H1 (cell line): Measurements from ENCODE around the gene NLRP12. TPM values are rescaled to one million over a fixed set of nuclear protein-coding genes. Genes with fewer than 3 reads are reported as not detected.

ENCODE experiments used
- CHD2 ChIP-seq: IDR thresholded peaks from 2 replicates; pipeline ENCODE4 v1.6.1; 2012; ENCODE audit warnings: low read length, improper control_type of control experiment
- CHD7 ChIP-seq: fragments of 300-600 bp; sonication (generic); IDR thresholded peaks from 2 replicates; pipeline ENCODE4 v1.7.1; 2012; ENCODE audit warnings: low read length, moderate library complexity, mild to moderate bottlenecking, inconsistent platforms; ENCODE audit not compliant: insufficient replicate concordance
- EP300 ChIP-seq, 2 experiments: IDR thresholded peaks; 1 replicate in 1 of 2; 2 replicates in 1 of 2; pipeline ENCODE4 v1.6.1; 2011 to 2012; ENCODE audit warnings: low read depth in 2 of 2, low read length in 2 of 2, mild to moderate bottlenecking in 2 of 2, borderline replicate concordance in 1 of 2, inconsistent platforms in 1 of 2, moderate library complexity in 1 of 2
- JUND ChIP-seq: IDR thresholded peaks from 2 replicates; pipeline ENCODE4 v1.6.1; 2011; ENCODE audit warnings: mild to moderate bottlenecking, improper control_type of control experiment, low read length
- RXRA ChIP-seq: IDR thresholded peaks from 2 replicates; pipeline ENCODE4 v1.6.1; 2011; ENCODE audit warnings: low read depth, mild to moderate bottlenecking, low read length, moderate library complexity; ENCODE audit not compliant: insufficient read depth
- SIX5 ChIP-seq: IDR thresholded peaks from 2 replicates; pipeline ENCODE4 v1.6.1; 2011; ENCODE audit warnings: mild to moderate bottlenecking, low read depth, low read length
- SRF ChIP-seq: IDR thresholded peaks from 2 replicates; pipeline ENCODE4 v1.6.1; 2011; ENCODE audit warnings: mild to moderate bottlenecking, low read depth, low read length, moderate library complexity
- SUZ12 ChIP-seq: fragments of 200-600 bp; sonication (generic); IDR thresholded peaks from 2 replicates; pipeline ENCODE4 v1.6.1; 2012; ENCODE audit warnings: mild to moderate bottlenecking, inconsistent platforms, low read length, moderate library complexity, mixed read lengths
- USF2 ChIP-seq: IDR thresholded peaks from 2 replicates; pipeline ENCODE4 v1.6.1; 2011; ENCODE audit warnings: low read length, improper control_type of control experiment
- polyA plus RNA-seq, 7 experiments: library from polyadenylated mRNA; depleted of rRNA in 3 of 7; stranded (reverse) in 5 of 7; unstranded in 2 of 7; fragments of >200 nt in 5 of 7; fragments of 200-250 nt in 2 of 7; gene quantifications; 1 replicate in 5 of 7; 2 replicates in 1 of 7; 4 replicates in 1 of 7; pipeline versions ENCODE4 v1.2.1 to v1.2.3, GENCODE V29; 2011 to 2013; ENCODE audit warnings: missing spikeins in 2 of 7, mixed read lengths in 2 of 7
- total RNA-seq: library from RNA; stranded (reverse); fragmentation: NEBNext Ultra II Directional; extraction: Animal tissue kit (Norgen Biotek cat#: 25700); gene quantifications from 2 replicates; pipeline ENCODE4 v1.2.1, GENCODE V29; 2021

NLRP12 gene
- total and polyA plus RNA-seq, 2 of the 8 experiments (the other 6 are each of a cell fraction or from before 2014, with no cell fraction given), result 1.0 to 1.8 TPM

DNA sequence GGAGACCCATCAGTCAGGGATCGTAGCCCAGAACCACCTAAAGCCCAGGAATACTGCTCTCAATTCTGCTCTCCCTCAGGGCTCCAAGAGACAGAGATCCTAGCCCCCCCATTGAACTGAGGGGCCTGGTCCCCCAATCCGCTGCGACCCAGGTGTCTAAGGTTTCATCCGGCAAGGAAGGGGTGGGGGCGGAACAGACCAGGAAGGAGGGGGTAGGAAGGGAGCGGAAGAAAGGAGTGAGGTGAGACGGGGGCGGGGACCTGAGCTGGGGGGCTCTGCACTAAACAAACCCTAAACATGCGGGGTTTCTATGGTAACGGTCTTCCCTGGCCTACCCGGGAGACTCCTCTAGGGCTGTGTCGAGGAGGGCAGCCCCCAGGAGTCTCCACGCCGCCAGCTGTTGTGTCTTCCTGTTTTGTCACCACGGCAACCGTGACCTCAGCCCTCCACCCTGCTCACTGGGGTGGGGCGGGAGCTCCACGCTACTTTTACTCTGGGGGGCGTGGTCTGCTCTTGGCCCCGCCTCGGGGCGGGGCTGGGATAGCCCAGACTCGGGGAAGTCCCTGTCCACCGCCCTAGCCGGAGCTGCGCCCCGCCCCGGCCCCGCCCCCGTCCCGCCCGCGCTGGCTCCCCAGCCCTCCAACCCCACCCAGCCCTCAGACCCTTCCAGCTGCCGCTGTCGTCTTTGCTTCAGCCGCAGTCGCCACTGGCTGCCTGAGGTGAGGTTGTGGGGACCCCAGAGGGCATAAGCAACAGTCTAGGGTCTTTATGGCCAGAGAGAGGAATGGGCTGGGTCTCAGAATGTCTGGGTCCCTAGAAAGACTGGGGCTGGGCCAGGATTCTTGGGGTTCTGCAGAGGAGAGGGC is 43.3 kb upstream of the NLRP12 start, which contains the start of gene MYADM (continued):
- no peak for TF ChIP-seq CHD7
- TF ChIP-seq EP300 (IDR thresholded peaks at IDR 0.05; ENCODE audit: borderline replicate concordance in 1 of 2, low read depth in 2 of 2, low read length in 2 of 2), result peak; percentile 85 to 99
- TF ChIP-seq JUND, result no peak
- TF ChIP-seq SUZ12, result no peak
- TF ChIP-seq SIX5, result no peak
- TF ChIP-seq CHD2, result no peak; the same call in 1 of the 2 replicates
- TF ChIP-seq SRF, result no peak
- no peak for TF ChIP-seq USF2
- TF ChIP-seq RXRA, result no peak
